Uterus (tissue), 2 donors: Measurements from ENCODE around the gene CRYBA2.

ENCODE experiments used
- POLR2A ChIP-seq, 2 donors: fragments of 450-650 bp; IDR thresholded peaks; one replicate each; pipeline ENCODE4 v1.6.1; 2016; ENCODE audit warnings: antibody characterized with exemption in 2 of 2, mild to moderate bottlenecking in 1 of 2, moderate library complexity in 1 of 2
- TF ChIP-seq, protein P1 (sequence below), 4 experiments: fragments of 200-600 bp in 2 of 4; fragments of 450-650 bp in 2 of 4; sonication (generic) in 2 of 4; IDR thresholded peaks; one replicate each; pipeline ENCODE4 v1.5.1; 2016 to 2019; ENCODE audit warnings: antibody characterized with exemption in 4 of 4, mild to moderate bottlenecking in 2 of 4, moderate library complexity in 1 of 4

GRCh38 chr2:218981390-218981880 lies 11.8 kb downstream of the CRYBA2 start:
- TF ChIP-seq, protein P1, sequence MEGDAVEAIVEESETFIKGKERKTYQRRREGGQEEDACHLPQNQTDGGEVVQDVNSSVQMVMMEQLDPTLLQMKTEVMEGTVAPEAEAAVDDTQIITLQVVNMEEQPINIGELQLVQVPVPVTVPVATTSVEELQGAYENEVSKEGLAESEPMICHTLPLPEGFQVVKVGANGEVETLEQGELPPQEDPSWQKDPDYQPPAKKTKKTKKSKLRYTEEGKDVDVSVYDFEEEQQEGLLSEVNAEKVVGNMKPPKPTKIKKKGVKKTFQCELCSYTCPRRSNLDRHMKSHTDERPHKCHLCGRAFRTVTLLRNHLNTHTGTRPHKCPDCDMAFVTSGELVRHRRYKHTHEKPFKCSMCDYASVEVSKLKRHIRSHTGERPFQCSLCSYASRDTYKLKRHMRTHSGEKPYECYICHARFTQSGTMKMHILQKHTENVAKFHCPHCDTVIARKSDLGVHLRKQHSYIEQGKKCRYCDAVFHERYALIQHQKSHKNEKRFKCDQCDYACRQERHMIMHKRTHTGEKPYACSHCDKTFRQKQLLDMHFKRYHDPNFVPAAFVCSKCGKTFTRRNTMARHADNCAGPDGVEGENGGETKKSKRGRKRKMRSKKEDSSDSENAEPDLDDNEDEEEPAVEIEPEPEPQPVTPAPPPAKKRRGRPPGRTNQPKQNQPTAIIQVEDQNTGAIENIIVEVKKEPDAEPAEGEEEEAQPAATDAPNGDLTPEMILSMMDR (IDR thresholded peaks at IDR 0.05) = no peak
- TF ChIP-seq POLR2A (IDR thresholded peaks at IDR 0.05) = no peak
